D341Med (cell line): ENCODE data around the gene PSEN1.
"Not testable (repeated sequence)": the region's sequence is repeated elsewhere in the genome, so short reads cannot be mapped to it uniquely, and the experiment has no call there.

Source experiments
- DNase-seq: peaks from one replicate; pipeline ENCODE4 v3.0.0; 2012; ENCODE audit warnings: low spot score

PSEN1 gene

GRCh38 chr14:73167727-73168126 is 31.4 kb downstream of the PSEN1 start:
- DNase-seq: no peak

GRCh38 chr14:73168274-73168673 is 32.0 kb downstream of the PSEN1 start:
- DNase-seq: no peak

- DNase-seq: no peak
Measured at GRCh38 chr14:73168691-73169090, 32.4 kb downstream of the PSEN1 start.

GRCh38 chr14:73169855-73170254 is 33.5 kb downstream of the PSEN1 start:
- DNase-seq: not testable (repeated sequence)

- no peak for DNase-seq
Measured at GRCh38 chr14:73170686-73171085, 34.4 kb downstream of the PSEN1 start.

GRCh38 chr14:73172500-73172899 is 36.2 kb downstream of the PSEN1 start:
- DNase-seq: no peak

GRCh38 chr14:73173092-73173735 is 36.9 kb downstream of the PSEN1 start:
- DNase-seq: peak; percentile 44

GRCh38 chr14:73176685-73177084 is 40.4 kb downstream of the PSEN1 start:
- DNase-seq: no peak

GRCh38 chr14:73180385-73180805 is 44.1 kb downstream of the PSEN1 start:
- no peak for DNase-seq

- DNase-seq: not testable (repeated sequence)
Measured at GRCh38 chr14:73180969-73181368, 44.7 kb downstream of the PSEN1 start.

GRCh38 chr14:73188501-73188911 is 52.2 kb downstream of the PSEN1 start:
- DNase-seq: no peak

- no peak for DNase-seq
Measured at GRCh38 chr14:73189651-73190050, 53.3 kb downstream of the PSEN1 start.

- DNase-seq: no peak
Measured at GRCh38 chr14:73191441-73191840, 55.1 kb downstream of the PSEN1 start.

- DNase-seq: not testable (repeated sequence)
Measured at GRCh38 chr14:73194306-73194705, 58.0 kb downstream of the PSEN1 start.

GRCh38 chr14:73198253-73198652 is 61.9 kb downstream of the PSEN1 start:
- no peak for DNase-seq

- DNase-seq: no peak
Measured at GRCh38 chr14:73203527-73203926, 67.2 kb downstream of the PSEN1 start.

- no peak for DNase-seq
Measured at GRCh38 chr14:73207615-73208014, 71.3 kb downstream of the PSEN1 start.

- DNase-seq: no peak
Measured at GRCh38 chr14:73208390-73208789, 72.1 kb downstream of the PSEN1 start.

GRCh38 chr14:73208846-73209245 is 72.5 kb downstream of the PSEN1 start:
- DNase-seq: no peak

- no peak for DNase-seq
Measured at GRCh38 chr14:73209953-73210352, 73.6 kb downstream of the PSEN1 start.

- DNase-seq: no peak
Measured at GRCh38 chr14:73211251-73212040, 75.1 kb downstream of the PSEN1 start.

- no peak for DNase-seq
Measured at GRCh38 chr14:73216030-73216429, 79.7 kb downstream of the PSEN1 start.

- DNase-seq: no peak
Measured at GRCh38 chr14:73217411-73217810, 81.1 kb downstream of the PSEN1 start.

GRCh38 chr14:73220061-73220460 is 83.8 kb downstream of the PSEN1 start:
- no peak for DNase-seq
